HFFc6 (cell line): ENCODE results near the gene LRRC73. TPM values are rescaled to one million over a fixed set of nuclear protein-coding genes. Genes with fewer than 3 reads are reported as not detected.
A peak's percentile ranks its signal among the peaks of the same experiment; 100 is the strongest.

ENCODE experiments used
- DNase-seq: peaks from one replicate; pipeline ENCODE4 v3.0.0-alpha.2; 2018
- H3K27ac Mint-ChIP-seq: 2 replicates; pipeline ENCODE4 v1.8.0; 2020; ENCODE audit warnings: mild to moderate bottlenecking, mixed read lengths
- H3K27me3 Mint-ChIP-seq: 2 replicates; pipeline ENCODE4 v1.8.0; 2021; ENCODE audit warnings: mild to moderate bottlenecking, moderate library complexity, mixed read lengths; ENCODE audit not compliant: insufficient read depth
- H3K36me3 Mint-ChIP-seq: 2 replicates; pipeline ENCODE4 v1.8.0; 2021; ENCODE audit warnings: low read depth, mixed read lengths
- H3K4me1 Mint-ChIP-seq: 2 replicates; pipeline ENCODE4 v1.8.0; 2020; ENCODE audit warnings: low read depth, mixed read lengths
- H3K4me3 Mint-ChIP-seq: 2 replicates; pipeline ENCODE4 v1.8.0; 2020; ENCODE audit warnings: mild to moderate bottlenecking, moderate library complexity, mixed read lengths
- H3K9me3 Mint-ChIP-seq: 2 replicates; pipeline ENCODE4 v1.8.0; 2020; ENCODE audit warnings: mild to moderate bottlenecking, mixed read lengths
- total RNA-seq, 6 experiments: library from RNA; stranded (reverse); fragmentation: NEBNext Ultra II Directional; extraction: Animal tissue kit (Norgen Biotek cat#: 25700); gene quantifications; 2 replicates in 1 of 6; 3 replicates in 5 of 6; pipeline ENCODE4 v1.2.3, GENCODE V29; 2021
- TF ChIP-seq, protein P1 (sequence below): fragments of 200-600 bp; sonication (generic); IDR thresholded peaks from 2 replicates; pipeline ENCODE4 v1.5.0; 2021; ENCODE audit warnings: antibody characterized with exemption, mild to moderate bottlenecking

The LRRC73 gene
- total RNA-seq, 6 experiments from 2014 or later: 0.75 to 1.7 (median 0.90) TPM

DNA sequence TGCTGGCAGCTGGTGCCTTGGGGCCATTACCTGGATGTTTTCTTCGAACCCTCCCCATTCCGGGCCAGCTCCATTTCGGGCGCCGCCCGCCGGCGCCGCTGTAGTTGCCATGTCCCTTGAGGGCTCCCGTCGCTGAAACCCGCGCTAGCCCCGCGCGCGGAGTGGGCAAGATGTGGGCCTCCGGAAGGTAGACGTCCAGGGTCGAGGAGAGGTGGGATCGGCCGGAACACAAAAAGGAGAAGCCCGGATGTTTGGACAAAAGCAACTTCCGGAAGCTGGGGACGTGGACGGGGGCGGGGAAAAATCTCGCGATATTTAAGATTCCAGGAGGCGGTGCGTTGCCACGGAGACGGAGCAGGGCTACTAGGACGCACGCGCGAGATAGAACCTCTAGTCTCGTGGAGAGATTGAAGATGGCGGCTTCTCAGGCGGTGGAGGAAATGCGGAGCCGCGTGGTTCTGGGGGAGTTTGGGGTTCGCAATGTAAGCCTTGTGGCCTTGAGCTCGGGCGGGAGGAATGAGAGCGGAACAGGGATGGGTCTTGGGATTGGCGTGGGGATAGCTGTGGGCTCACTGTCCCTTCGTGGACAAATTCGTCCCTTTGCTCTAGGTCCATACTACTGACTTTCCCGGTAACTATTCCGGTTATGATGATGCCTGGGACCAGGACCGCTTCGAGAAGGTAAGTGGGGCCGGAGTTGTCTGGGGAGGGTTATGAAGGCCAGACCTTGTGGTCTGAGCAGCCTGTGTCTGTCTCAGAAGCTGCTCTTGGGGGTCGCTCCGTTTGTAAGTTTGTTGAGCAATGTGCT lies 6.8 kb upstream of the LRRC73 start, which contains the start of the genes POLR1C and YIPF3:
POLR1C (plus strand) TSS at position 393 of the 808 bp plus-strand sequence; CDS start at position 414, 21 bp downstream.
YIPF3 (minus strand) TSS at position 230 of the 808 bp plus-strand sequence; CDS start at position 111, 119 bp downstream.
- H3K27me3 Mint-ChIP-seq: no peaks in the 10 kb centered on the region
- peaks cover 24% of the 10 kb centered on the region for H3K4me1 Mint-ChIP-seq
- H3K4me3 Mint-ChIP-seq: no peak within 1 kb of the TSS
- no peak within 1 kb of the TSS for H3K27ac Mint-ChIP-seq
- peak; percentile 98 for DNase-seq
- TF ChIP-seq, protein P1, sequence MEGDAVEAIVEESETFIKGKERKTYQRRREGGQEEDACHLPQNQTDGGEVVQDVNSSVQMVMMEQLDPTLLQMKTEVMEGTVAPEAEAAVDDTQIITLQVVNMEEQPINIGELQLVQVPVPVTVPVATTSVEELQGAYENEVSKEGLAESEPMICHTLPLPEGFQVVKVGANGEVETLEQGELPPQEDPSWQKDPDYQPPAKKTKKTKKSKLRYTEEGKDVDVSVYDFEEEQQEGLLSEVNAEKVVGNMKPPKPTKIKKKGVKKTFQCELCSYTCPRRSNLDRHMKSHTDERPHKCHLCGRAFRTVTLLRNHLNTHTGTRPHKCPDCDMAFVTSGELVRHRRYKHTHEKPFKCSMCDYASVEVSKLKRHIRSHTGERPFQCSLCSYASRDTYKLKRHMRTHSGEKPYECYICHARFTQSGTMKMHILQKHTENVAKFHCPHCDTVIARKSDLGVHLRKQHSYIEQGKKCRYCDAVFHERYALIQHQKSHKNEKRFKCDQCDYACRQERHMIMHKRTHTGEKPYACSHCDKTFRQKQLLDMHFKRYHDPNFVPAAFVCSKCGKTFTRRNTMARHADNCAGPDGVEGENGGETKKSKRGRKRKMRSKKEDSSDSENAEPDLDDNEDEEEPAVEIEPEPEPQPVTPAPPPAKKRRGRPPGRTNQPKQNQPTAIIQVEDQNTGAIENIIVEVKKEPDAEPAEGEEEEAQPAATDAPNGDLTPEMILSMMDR: no peak
- H3K36me3 Mint-ChIP-seq: peaks cover 15% of the 10 kb centered on the region
- H3K9me3 Mint-ChIP-seq: no peaks in the 10 kb centered on the region

DNA sequence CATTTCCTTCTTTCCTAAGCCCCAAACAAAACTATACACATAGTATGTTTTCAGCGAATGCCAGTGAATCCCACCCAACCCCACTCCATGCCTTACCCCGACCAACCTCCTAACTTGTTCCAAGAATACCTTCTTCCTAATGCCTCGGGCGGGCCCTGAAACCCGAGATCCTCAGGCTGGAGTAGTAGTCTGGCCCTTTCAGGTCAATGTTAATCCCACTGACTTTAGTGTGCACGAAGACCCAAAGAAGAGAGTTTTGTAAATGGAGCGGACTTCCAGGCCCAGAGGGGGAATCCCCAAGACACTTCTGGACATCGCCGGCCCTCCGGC lies 6.2 kb upstream of the LRRC73 start:
- DNase-seq: no peak
- peaks cover 20% of the 10 kb centered on the region for H3K36me3 Mint-ChIP-seq
- peaks cover 24% of the 10 kb centered on the region for H3K4me1 Mint-ChIP-seq
- peaks cover 1% of the 10 kb centered on the region; the same call in 1 of the 2 replicates for H3K27me3 Mint-ChIP-seq
- TF ChIP-seq, protein P1: no peak
- no peak overlapping the region for H3K4me3 Mint-ChIP-seq
- H3K9me3 Mint-ChIP-seq: no peaks in the 10 kb centered on the region
- no peak overlapping the region for H3K27ac Mint-ChIP-seq

DNA sequence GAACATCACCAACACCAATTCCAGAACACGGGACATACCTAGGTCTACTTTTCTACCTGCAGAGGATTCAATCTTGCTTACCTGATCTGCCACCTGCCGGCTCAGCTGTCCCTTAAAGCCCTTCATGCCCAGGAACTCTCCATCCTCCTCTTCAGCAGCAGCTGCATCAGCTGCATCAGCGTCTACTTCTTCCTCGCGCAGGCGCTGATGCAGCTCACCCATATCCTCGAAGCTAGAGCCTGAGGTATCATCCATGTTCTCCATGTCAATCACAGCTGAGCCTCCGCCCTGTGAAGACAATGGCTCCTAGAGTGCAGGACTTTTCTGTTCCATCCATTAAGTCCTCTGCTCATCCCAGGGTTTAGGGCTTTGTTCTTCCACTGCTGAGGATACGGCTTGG lies 5.7 kb upstream of the LRRC73 start:
- H3K9me3 Mint-ChIP-seq: no peaks in the 10 kb centered on the region
- H3K36me3 Mint-ChIP-seq: peaks cover 20% of the 10 kb centered on the region
- no peak for DNase-seq
- no peak overlapping the region for H3K27ac Mint-ChIP-seq
- no peak overlapping the region for H3K4me3 Mint-ChIP-seq
- peaks cover 1% of the 10 kb centered on the region; the same call in 1 of the 2 replicates for H3K27me3 Mint-ChIP-seq
- TF ChIP-seq, protein P1: no peak
- H3K4me1 Mint-ChIP-seq: peaks cover 24% of the 10 kb centered on the region

DNA sequence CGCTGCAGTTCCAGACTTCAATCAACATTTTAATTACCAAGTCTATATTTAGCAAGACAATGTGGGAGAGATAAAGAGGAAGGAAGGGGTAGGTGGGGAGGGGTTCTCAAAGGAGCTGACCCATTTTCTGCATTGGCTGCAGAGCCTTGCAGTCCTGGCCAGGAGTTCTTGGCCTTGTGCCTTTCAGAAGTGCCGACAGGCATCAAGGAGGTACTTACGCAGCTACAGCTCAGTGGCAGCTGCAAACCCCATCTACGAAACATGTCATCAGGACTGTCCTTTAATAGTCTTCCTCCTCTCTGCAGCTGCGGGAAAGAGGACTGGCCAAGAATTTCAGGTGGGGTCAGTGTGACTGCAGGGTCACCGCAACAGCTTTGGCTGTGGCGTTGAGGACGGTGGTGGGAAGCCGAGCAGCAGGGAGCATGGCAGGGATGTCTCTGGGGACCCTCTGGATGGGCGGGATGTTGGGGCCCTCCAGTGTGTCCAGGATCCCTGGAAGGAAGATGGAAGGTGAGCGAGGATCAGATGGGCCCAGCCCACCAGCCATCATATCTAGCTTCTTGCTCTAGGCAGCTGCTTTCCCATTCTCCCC lies 1.8 kb upstream of the LRRC73 start:
- TF ChIP-seq, protein P1: no peak
- Mint-ChIP-seq H3K9me3 (no peaks in the 10 kb centered on the region), H3K27me3 (peaks cover 1% of the 10 kb centered on the region; the same call in 1 of the 2 replicates), H3K27ac (no peak overlapping the region), H3K36me3 (peaks cover 20% of the 10 kb centered on the region), H3K4me3 (no peak overlapping the region), H3K4me1 (peaks cover 35% of the 10 kb centered on the region)
- DNase-seq: no peak

DNA sequence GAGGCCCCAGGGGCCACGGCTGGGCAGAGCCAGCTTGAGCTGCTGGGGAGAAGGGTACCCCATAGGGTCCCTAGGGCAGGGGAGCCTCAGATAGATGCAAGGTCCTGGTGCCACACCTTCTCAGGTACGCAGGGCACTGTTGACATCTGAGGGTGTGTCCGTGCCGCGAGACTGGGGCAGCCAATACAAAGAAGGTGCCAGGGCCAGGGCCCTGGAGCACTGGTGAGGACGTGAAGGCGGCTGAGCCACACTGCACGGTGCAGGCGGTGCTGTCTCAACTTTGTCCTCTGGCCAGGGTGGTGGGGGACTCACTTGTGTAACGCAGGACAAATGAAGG lies 649 bp upstream of the LRRC73 start:
- peaks cover 29% of the 10 kb centered on the region for H3K4me1 Mint-ChIP-seq
- TF ChIP-seq, protein P1: no peak
- no peak overlapping the region for H3K27ac Mint-ChIP-seq
- H3K27me3 Mint-ChIP-seq: peaks cover 1% of the 10 kb centered on the region; the same call in 1 of the 2 replicates
- peaks cover 14% of the 10 kb centered on the region for H3K36me3 Mint-ChIP-seq
- no peaks in the 10 kb centered on the region for H3K9me3 Mint-ChIP-seq
- no peak overlapping the region for H3K4me3 Mint-ChIP-seq
- DNase-seq: no peak
